GM12873 (cell line): ENCODE data around the gene TNPO3.

Experiments used
- TF ChIP-seq, protein P1 (sequence below): IDR thresholded peaks from 2 replicates; pipeline ENCODE4 v1.5.1; 2012; ENCODE audit warnings: low read depth, mild to moderate bottlenecking, moderate library complexity, low read length, control low read depth; ENCODE audit not compliant: insufficient read depth; ENCODE audit errors: missing control alignments

Gene TNPO3

DNA sequence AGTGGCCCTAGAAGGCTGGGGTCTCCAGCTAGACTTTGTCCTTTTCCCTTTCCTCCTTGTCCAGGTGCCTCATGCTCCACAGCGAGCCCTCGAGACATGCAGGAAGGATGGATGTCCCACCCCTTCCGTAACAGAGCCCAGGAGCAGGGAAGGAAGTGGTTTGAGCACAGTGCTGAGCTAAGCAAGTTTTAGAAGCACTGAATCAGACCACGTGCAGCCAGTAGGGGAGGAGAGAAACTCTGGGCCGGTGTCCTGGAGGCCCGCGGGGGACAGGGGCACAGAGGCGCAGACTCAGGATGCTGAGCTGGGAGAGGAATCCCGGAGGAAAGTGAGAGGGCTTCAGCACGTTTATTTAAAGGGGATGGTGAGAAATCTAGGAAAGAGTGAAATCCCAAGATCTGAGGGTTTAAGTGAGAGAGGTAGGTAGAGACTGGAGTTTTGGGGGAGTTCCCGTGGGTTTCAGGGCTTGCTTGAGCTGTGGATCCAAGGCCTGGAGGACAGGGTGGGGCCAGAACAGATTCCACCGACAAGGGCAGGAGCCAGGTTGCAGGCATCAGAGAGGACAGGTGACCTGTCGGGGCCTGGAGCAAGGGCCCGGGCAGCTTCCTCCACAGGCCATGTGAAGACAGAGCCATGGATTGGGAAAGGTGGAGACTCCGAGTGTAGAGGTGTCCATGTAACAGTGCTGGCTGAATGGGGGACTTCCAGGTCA, 121.6 kb downstream of the TNPO3 start:
- TF ChIP-seq, protein P1, sequence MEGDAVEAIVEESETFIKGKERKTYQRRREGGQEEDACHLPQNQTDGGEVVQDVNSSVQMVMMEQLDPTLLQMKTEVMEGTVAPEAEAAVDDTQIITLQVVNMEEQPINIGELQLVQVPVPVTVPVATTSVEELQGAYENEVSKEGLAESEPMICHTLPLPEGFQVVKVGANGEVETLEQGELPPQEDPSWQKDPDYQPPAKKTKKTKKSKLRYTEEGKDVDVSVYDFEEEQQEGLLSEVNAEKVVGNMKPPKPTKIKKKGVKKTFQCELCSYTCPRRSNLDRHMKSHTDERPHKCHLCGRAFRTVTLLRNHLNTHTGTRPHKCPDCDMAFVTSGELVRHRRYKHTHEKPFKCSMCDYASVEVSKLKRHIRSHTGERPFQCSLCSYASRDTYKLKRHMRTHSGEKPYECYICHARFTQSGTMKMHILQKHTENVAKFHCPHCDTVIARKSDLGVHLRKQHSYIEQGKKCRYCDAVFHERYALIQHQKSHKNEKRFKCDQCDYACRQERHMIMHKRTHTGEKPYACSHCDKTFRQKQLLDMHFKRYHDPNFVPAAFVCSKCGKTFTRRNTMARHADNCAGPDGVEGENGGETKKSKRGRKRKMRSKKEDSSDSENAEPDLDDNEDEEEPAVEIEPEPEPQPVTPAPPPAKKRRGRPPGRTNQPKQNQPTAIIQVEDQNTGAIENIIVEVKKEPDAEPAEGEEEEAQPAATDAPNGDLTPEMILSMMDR, result no peak

DNA sequence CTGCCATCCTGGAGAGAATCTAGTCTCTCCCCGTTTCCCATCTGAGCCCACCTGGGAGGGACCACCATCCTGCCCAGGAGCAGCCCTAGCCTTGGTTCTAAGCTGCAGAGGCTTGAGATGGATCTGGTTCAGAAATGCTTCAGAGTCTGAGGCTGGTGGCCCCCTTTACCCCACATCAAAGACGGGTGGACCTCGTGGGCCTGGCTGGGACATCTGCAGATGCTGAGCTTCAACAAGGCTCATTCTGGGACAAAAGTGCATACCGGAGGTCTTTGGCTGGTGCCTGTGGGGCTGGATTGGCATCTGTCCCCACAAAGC, 122.1 kb downstream of the TNPO3 start:
- TF ChIP-seq, protein P1, result no peak

- TF ChIP-seq, protein P1, result no peak
Measured at GRCh38 chr7:128931965-128932861, 122.7 kb downstream of the TNPO3 start.

- TF ChIP-seq, protein P1, result no peak
Measured at GRCh38 chr7:128931190-128931798, 123.6 kb downstream of the TNPO3 start.

DNA sequence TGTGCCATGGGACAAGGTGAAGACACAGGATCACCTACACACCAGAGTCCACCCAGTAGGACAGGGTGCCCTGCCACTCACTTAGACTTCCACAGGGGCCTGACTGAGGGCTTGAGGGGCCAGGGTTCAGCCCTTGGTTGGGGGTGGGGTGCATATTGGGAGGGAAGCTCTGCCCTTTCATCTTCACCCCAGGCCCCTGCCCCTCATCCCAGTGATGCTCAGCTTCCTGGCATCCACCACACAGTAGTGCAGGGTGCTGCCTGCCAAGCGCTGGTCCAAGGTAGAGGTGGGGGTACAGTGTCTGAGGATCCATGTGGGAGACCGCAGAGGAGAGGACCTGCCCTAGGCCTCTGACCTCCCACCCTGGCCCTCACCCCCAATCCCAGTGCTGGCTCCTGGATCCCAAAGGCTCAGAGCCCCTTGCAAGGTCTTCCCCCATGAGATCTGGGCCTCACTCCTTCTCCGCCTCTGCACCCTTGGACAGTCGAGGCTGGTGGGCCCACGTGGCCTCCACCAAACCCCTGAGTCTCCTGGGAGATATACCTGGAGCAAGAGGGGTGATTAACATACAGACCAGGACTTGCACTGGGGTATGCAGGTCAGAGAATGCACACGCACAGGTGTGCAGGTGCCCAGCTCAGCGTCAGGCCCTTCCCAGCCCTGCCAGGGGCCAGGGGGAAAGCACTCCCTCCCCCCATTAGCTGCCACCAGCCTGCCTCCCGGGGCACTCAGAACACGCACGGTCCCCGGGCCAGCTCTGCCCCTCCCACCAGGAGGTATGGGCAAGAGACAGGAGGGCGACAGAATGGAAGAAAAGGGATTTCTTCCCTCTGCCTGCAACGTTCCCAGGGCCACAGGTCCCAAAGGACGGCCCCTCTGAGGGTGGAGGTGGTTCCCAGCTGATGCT, 125.8 kb downstream of the TNPO3 start:
- TF ChIP-seq, protein P1, result no peak

GRCh38 chr7:128928159-128928813, 126.6 kb downstream of the TNPO3 start:
- TF ChIP-seq, protein P1, result no peak
